Common myeloid progenitor, CD34-positive (primary cell): ENCODE measurements around the gene SPAG9.
"Not testable (repeated sequence)": the region's sequence is repeated elsewhere in the genome, so short reads cannot be mapped to it uniquely, and the experiment has no call there.

ENCODE experiments used
- CTCF ChIA-PET: fragments of 350-600 bp; sonication (Branson Sonifier 250); formaldehyde crosslinking; loops from one replicate; lab custom pipeline; 2021; ENCODE audit warnings: antibody characterized with exemption; lab: Charles Lee
- POLR2A ChIA-PET: fragments of 350-600 bp; sonication (Branson Sonifier 250); formaldehyde crosslinking; loops from one replicate; lab custom pipeline; 2021; ENCODE audit warnings: antibody characterized with exemption; lab: Charles Lee
- DNase-seq, 3 donors: peaks; one replicate each; pipeline versions ENCODE4 v3.0.0 to v3.0.0-alpha.2; 2013
- H3K27ac ChIP-seq, 2 experiments: 1 replicate in 1 of 2; 2 replicates in 1 of 2; pipeline ENCODE4 v1.7.0; 2013; ENCODE audit warnings: inconsistent platforms in 2 of 2, low read length in 2 of 2, mild to moderate bottlenecking in 2 of 2, low read depth in 1 of 2, moderate library complexity in 1 of 2; ENCODE audit not compliant: severe bottlenecking in 2 of 2, insufficient read depth in 1 of 2, poor library complexity in 1 of 2
- H3K27me3 ChIP-seq, 5 experiments: replicated peaks in 2 of 5; 1 replicate in 3 of 5; 2 replicates in 2 of 5; pipeline versions ENCODE4 v1.6.1 to v1.7.0; 2013; ENCODE audit warnings: low read length in 4 of 5, mild to moderate bottlenecking in 2 of 5, moderate library complexity in 2 of 5, inconsistent platforms in 1 of 5; ENCODE audit not compliant: insufficient read depth in 5 of 5, control insufficient read depth in 4 of 5
- H3K36me3 ChIP-seq, 4 experiments: 1 replicate in 2 of 4; 2 replicates in 2 of 4; pipeline versions ENCODE4 v1.6.1 to v1.7.0; 2013; ENCODE audit warnings: low read length in 3 of 4, control low read depth in 1 of 4, mild to moderate bottlenecking in 1 of 4; ENCODE audit not compliant: control insufficient read depth in 4 of 4, insufficient read depth in 4 of 4
- H3K4me1 ChIP-seq, 4 experiments: 1 replicate in 3 of 4; 2 replicates in 1 of 4; pipeline versions ENCODE4 v1.6.1 to v1.7.1; 2013; ENCODE audit warnings: low read length in 3 of 4, mild to moderate bottlenecking in 3 of 4, control low read depth in 1 of 4, inconsistent platforms in 1 of 4, moderate library complexity in 1 of 4; ENCODE audit not compliant: control insufficient read depth in 4 of 4, insufficient read depth in 4 of 4; ENCODE audit errors: control extremely low read depth in 1 of 4
- H3K4me3 ChIP-seq, 7 experiments: 1 replicate in 4 of 7; 2 replicates in 3 of 7; pipeline versions ENCODE4 v1.5.1 to v1.7.0; 2013; ENCODE audit warnings: mild to moderate bottlenecking in 7 of 7, low read length in 6 of 7, moderate library complexity in 6 of 7, inconsistent platforms in 2 of 7, low read depth in 2 of 7, control low read depth in 1 of 7; ENCODE audit not compliant: insufficient read depth in 4 of 7, control insufficient read depth in 1 of 7; ENCODE audit errors: extremely low read depth in 1 of 7
- H3K9me3 ChIP-seq, 5 experiments: 1 replicate in 4 of 5; 2 replicates in 1 of 5; pipeline versions ENCODE4 v1.6.1 to v1.7.1; 2013; ENCODE audit warnings: low read length in 4 of 5, mild to moderate bottlenecking in 2 of 5, inconsistent platforms in 1 of 5, low read depth in 1 of 5, moderate library complexity in 1 of 5; ENCODE audit not compliant: control insufficient read depth in 4 of 5, insufficient read depth in 2 of 5; ENCODE audit errors: control extremely low read depth in 1 of 5
- WGBS: methylation state at CpG from one replicate; pipeline ENCODE4 v1.1.5; 2013; ENCODE audit not compliant: insufficient coverage; 5-methylcytosine and 5-hydroxymethylcytosine counted together

Gene SPAG9

DNA sequence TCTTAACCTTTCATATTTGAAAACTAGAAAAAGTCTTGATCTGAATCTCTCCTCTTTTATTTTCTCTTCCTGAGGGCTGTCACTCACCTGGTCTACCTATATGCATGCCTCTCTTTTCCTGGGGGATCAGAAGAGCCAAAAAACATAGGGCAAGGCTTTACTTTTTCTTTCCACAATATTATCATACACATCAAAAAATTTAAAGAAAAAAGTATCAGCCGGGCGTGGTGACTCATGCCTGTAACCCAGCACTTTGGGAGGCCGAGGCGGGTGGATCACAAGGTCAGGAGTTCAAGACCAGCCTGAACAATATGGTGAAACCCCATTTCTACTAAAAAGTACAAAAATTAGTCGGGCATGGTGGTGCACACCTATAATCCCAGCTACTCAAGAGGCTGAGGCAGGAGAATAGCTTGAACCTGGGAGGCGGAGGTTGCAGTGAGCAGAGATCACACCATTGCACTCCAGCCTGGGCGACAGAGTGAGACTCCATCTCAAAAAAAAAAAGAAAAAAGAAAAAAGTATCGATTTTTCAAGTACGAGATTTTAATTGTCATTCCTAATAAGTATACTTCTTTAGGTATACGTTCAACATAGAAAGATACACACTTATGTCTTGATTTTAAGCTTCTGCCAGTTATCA, 1.9 kb upstream of the SPAG9 start:
- WGBS = 95% methylated on average over 4 of the region's 10 CpGs
- H3K9me3 ChIP-seq, POLR2A ChIA-PET, DNase-seq, H3K36me3 ChIP-seq, H3K27me3 ChIP-seq: not testable (repeated sequence)
- H3K4me3 ChIP-seq = peak overlapping the region in 4 of 7 experiments; percentile 70 to 99 (median 80)
- H3K27ac ChIP-seq = peak overlapping the region in 1 of 2 experiments; percentile 98
- CTCF ChIA-PET = interaction anchor here (1.5 to 3.1 kb wide), 2 partner anchors 13 to 120 kb away, joined by 5 to 11 read pairs; no protein-coding TSS in a partner anchor
- peaks cover 15 to 36% (median 32%) of the 10 kb centered on the region in 4 experiments for H3K4me1 ChIP-seq

DNA sequence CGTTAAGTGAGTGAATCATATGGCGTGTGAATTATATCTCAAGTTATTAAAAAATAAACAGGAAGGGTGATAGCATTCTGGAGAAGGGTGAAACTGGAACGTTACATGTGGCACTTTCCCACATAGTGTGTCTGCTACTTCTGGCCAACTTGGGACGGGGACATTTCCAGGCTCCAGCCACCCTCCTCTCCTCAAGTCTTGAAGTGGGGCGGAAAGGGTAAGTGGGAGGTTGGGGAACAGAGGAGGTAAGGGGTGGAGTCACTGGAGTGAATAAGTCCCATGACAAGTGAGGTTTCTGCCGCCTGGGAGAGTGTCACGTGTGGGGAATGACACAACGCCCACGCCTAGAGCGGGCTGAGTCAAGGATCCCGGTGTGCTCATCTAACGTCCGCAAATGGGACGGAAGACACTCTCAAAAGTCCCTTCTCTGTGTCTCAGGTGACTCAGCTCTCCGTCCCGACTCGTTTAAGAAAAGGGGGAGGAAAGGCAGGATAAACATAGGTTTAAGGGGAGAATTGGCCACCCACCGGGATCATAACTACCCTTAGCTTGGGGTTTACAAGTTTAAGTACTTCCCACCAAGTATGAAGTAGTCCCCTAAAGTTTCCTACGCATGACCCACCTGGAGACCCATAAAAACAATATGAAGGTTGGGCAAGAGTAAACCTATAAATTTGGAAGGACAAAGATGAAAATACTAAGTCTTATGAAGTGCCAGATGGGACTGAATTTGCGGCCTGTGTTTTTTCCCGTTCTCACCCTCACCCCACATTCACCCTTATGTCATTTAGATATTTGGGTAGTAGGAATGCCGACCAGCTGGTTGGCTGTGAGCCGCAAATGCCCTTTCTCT, 1.2 kb upstream of the SPAG9 start:
- Histone ChIP-seq H3K4me3 (peak overlapping the region in 6 of 7 experiments; percentile 67 to 99 (median 80)), H3K9me3 (no peaks in the 10 kb centered on the region), H3K27ac (peak overlapping the region; percentile 95 to 98), H3K36me3 (peaks cover 0 to under 1% (median 0%) of the 10 kb centered on the region in 4 experiments), H3K4me1 (peaks cover 15 to 38% (median 32%) of the 10 kb centered on the region in 4 experiments), H3K27me3 (no peaks in the 10 kb centered on the region)
- DNase-seq = peak; percentile 88 to 90 (median 89)
- POLR2A ChIA-PET = interaction anchor here (0.6 kb wide), 1 partner anchor 54 kb away, joined by 9 read pairs; no protein-coding TSS in a partner anchor
- CTCF ChIA-PET = interaction anchor here (1.3 to 2.2 kb wide), 3 partner anchors 8 to 122 kb away, joined by 3 to 4 read pairs (median 4); no protein-coding TSS in a partner anchor
- WGBS = 15% methylated on average over 13 of the region's 23 CpGs

GRCh38 chr17:51120357-51120738, 320 bp downstream of the SPAG9 start:
- peak overlapping the region; percentile 86 to 94 for H3K27ac ChIP-seq
- ChIA-PET CTCF (interaction anchor here (1.3 to 2.2 kb wide), 3 partner anchors 10 to 121 kb away, joined by 3 to 4 read pairs (median 4); no protein-coding TSS in a partner anchor), POLR2A (interaction anchor here (0.9 kb wide), 1 partner anchor 33 kb away, joined by 3 read pairs; the partner anchor contains the start of gene NME1)
- DNase-seq = peak in 1 of 3 donors; percentile 42
- no peaks in the 10 kb centered on the region for H3K27me3 ChIP-seq
- peaks cover 15 to 39% (median 33%) of the 10 kb centered on the region in 4 experiments for H3K4me1 ChIP-seq
- H3K4me3 ChIP-seq = peak overlapping the region; percentile 80 to 99 (median 95)
- WGBS = 0% methylated on average over 27 of the region's 42 CpGs
- H3K9me3 ChIP-seq = no peaks in the 10 kb centered on the region
- peaks cover 0 to 2% (median 0%) of the 10 kb centered on the region in 4 experiments for H3K36me3 ChIP-seq

DNA sequence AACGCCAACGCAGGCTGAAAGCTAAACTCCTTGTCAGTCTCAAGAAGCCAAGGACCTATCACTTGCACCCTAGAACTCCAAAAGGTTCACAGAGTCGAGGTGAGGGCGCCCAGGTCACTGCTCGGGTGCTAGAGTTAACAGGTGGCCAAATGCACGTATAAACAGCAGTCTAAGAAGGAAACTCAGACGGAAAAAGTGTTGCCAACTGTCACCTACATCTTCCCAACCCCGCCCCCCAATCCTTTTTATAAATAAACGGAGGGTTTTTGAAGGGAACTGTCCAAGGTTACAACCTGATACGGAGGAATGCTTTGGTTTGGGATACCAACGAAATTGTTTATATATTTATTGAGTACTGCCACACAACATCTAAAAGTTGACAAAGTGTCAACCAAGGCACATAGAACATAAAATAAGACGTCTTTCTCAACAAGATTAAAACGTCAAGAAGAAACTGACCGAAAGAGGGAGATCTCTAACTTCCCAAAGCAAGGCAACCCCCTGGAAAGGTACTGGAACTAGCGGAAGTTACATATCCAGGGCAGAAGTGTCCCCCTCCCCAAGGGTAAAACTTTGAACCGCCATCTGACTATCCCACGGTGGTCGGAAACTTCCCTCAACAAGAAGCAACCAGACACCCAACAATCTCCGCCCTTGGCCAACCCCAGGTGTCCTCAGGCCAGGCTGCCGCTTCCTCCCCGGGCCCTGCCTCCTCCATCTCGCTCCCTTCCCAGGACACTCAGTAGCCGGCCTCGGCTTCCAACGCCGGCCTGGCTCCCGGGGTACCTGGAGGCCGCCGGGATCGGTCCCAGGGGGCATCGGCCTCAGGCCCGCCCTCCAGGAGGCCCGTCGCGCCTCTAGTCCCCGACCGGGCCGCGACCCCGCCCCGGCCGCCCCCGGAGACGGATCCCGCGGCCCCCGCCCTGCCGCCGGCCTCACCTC, 982 bp downstream of the SPAG9 start:
- no peaks in the 10 kb centered on the region for H3K27me3 ChIP-seq
- H3K9me3 ChIP-seq = no peaks in the 10 kb centered on the region
- peak overlapping the region; percentile 80 to 99 (median 95) for H3K4me3 ChIP-seq
- H3K4me1 ChIP-seq = peaks cover 15 to 39% (median 33%) of the 10 kb centered on the region in 4 experiments
- H3K36me3 ChIP-seq = peaks cover 0 to 2% (median 0%) of the 10 kb centered on the region in 4 experiments
- CTCF ChIA-PET = interaction anchor here (1.0 to 2.2 kb wide), 3 partner anchors 11 to 120 kb away, joined by 3 to 4 read pairs (median 3); no protein-coding TSS in a partner anchor
- WGBS = 0% methylated on average over 37 of the region's 49 CpGs
- POLR2A ChIA-PET = no interaction called here
- peak; percentile 44 to 75 (median 71) for DNase-seq
- peak overlapping the region; percentile 86 to 94 for H3K27ac ChIP-seq

GRCh38 chr17:51118330-51119195, 2.1 kb downstream of the SPAG9 start:
- WGBS = 55% methylated on average over 4 of the region's 14 CpGs
- peak; percentile 7 to 73 (median 71) for DNase-seq
- Histone ChIP-seq H3K4me3 (peak overlapping the region in 6 of 7 experiments; percentile 88 to 99 (median 96)), H3K27ac (peak overlapping the region; percentile 86 to 94), H3K36me3 (peaks cover 0 to 2% (median 0%) of the 10 kb centered on the region in 4 experiments), H3K4me1 (peaks cover 15 to 39% (median 33%) of the 10 kb centered on the region in 4 experiments), H3K27me3 (no peaks in the 10 kb centered on the region), H3K9me3 (no peaks in the 10 kb centered on the region)
- ChIA-PET POLR2A (no interaction called here), CTCF (interaction anchor here (1.0 kb wide), 1 partner anchor 51 kb away, joined by 3 read pairs; no protein-coding TSS in a partner anchor)
